Activated CD8-positive, alpha-beta T cell treated with anti-CD3 and anti-CD28 coated beads, Interleukin-2, amount 10 ng/mL, durations not matched to agents 7 days and 5 days (primary cell): ENCODE measurements around the gene MOGAT1. TPM values are rescaled to one million over a fixed set of nuclear protein-coding genes. Genes with fewer than 3 reads are reported as not detected.

Experiments used
- ATAC-seq: fragments of 150-1000 bp; cut with Tn5 transposase; one replicate; pipeline ENCODE4 v1.10.0; 2021; ENCODE audit warnings: moderate library complexity
- CTCF ChIA-PET: fragments of 350-600 bp; sonication (Branson Sonifier 250); formaldehyde crosslinking; loops from one replicate; lab custom pipeline; 2021; ENCODE audit warnings: antibody characterized with exemption; lab: Charles Lee
- POLR2A ChIA-PET: fragments of 350-600 bp; sonication (Branson Sonifier 250); formaldehyde crosslinking; loops from one replicate; lab custom pipeline; 2021; ENCODE audit warnings: antibody characterized with exemption; lab: Charles Lee
- DNase-seq: peaks from one replicate; pipeline ENCODE4 v3.0.0-alpha.2; 2020
- H3K27ac Mint-ChIP-seq: one replicate; pipeline ENCODE4 v1.8.0; 2021; ENCODE audit warnings: mild to moderate bottlenecking, mixed read lengths
- H3K27me3 Mint-ChIP-seq: one replicate; pipeline ENCODE4 v1.8.0; 2021; ENCODE audit warnings: low read depth, mixed read lengths
- H3K36me3 Mint-ChIP-seq: one replicate; pipeline ENCODE4 v1.8.0; 2021; ENCODE audit warnings: low read depth, mixed read lengths
- H3K4me1 Mint-ChIP-seq: one replicate; pipeline ENCODE4 v1.8.0; 2021; ENCODE audit warnings: low read depth, mixed read lengths
- H3K4me3 Mint-ChIP-seq: one replicate; pipeline ENCODE4 v1.8.0; 2021; ENCODE audit warnings: mild to moderate bottlenecking, mixed read lengths
- H3K9me3 Mint-ChIP-seq: one replicate; pipeline ENCODE4 v1.8.0; 2022; ENCODE audit warnings: mixed read lengths; ENCODE audit not compliant: insufficient read depth
- total RNA-seq, 2 experiments: library from RNA; stranded (reverse); gene quantifications; one replicate each; pipeline ENCODE4 v1.2.3, GENCODE V29; 2021

Gene MOGAT1, protein sequence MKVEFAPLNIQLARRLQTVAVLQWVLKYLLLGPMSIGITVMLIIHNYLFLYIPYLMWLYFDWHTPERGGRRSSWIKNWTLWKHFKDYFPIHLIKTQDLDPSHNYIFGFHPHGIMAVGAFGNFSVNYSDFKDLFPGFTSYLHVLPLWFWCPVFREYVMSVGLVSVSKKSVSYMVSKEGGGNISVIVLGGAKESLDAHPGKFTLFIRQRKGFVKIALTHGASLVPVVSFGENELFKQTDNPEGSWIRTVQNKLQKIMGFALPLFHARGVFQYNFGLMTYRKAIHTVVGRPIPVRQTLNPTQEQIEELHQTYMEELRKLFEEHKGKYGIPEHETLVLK
- total RNA-seq: not detected

- H3K4me3 Mint-ChIP-seq: peak within 1 kb of the TSS; percentile 37
- no peaks in the 10 kb centered on the region for H3K9me3 Mint-ChIP-seq
- H3K4me1 Mint-ChIP-seq: peaks cover 10% of the 10 kb centered on the region
- ATAC-seq (peak; percentile 73), DNase-seq (no peak)
- CTCF ChIA-PET: interaction anchor here (1.3 to 1.5 kb wide), 2 partner anchors 19 to 219 kb away, joined by 3 to 6 read pairs; no protein-coding TSS in a partner anchor
- POLR2A ChIA-PET: no interaction called here
- peaks cover 66% of the 10 kb centered on the region for H3K27me3 Mint-ChIP-seq
- no peaks in the 10 kb centered on the region for H3K36me3 Mint-ChIP-seq
- H3K27ac Mint-ChIP-seq: no peak within 1 kb of the TSS
Measured at GRCh38 chr2:222671259-222672067, at the start of gene MOGAT1. Gene MOGAT1, plus strand, starts transcription at chr2:222671658. Its CDS starts 128 bp downstream, at chr2:222671786.

DNA sequence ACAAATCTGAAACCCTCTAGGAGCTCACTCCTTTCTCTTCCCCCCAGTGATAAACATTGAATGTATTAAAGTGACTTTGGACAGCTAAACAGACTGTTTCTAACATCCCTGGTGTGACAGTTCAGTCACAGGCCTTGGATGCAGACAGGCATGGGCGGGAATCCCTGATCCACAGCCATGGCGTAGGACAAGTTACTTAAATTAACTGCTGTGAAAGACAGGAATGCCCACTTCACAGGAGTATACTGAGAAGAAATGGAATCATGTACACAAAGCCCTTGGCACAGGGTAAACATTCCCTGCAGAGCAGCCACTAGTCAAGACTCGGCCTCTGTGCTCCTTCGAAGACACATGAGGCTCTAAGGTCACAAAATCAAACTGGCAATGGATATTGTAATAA is 49.6 kb upstream of the MOGAT1 start:
- ATAC-seq (no peak), DNase-seq (no peak)
- no peaks in the 10 kb centered on the region for H3K4me1 Mint-ChIP-seq
- no peaks in the 10 kb centered on the region for H3K9me3 Mint-ChIP-seq
- peaks cover 16% of the 10 kb centered on the region for H3K36me3 Mint-ChIP-seq
- no peak overlapping the region for H3K4me3 Mint-ChIP-seq
- POLR2A ChIA-PET: no interaction called here
- CTCF ChIA-PET: no interaction called here
- no peak overlapping the region for H3K27ac Mint-ChIP-seq
- H3K27me3 Mint-ChIP-seq: no peaks in the 10 kb centered on the region

DNA sequence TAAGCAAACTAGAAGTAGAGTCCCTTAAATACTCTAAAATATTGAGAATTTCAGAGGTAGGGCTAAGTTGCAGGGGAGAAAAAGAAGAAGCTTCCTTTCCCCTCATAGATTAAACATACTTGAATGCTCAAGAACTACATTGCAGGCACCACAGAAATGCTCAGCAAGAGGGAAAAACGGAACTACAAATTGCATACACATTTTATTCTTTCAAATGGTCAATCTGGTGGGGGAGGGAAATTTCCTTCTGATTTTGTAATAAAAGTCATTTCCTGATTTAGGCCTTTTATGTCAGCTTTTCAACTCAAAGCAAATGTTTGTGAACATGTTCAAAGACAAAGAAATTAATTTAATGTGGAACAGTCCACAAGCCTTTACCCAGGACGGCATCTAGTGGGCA is 48.5 kb upstream of the MOGAT1 start:
- Mint-ChIP-seq H3K9me3 (no peaks in the 10 kb centered on the region), H3K4me1 (no peaks in the 10 kb centered on the region), H3K4me3 (no peak overlapping the region), H3K36me3 (peaks cover 25% of the 10 kb centered on the region), H3K27ac (no peak overlapping the region), H3K27me3 (no peaks in the 10 kb centered on the region)
- CTCF ChIA-PET: interaction anchor here (0.6 to 1.6 kb wide), 2 partner anchors 9 to 82 kb away, joined by 3 to 7 read pairs; no protein-coding TSS in a partner anchor
- POLR2A ChIA-PET: no interaction called here
- DNase-seq (no peak), ATAC-seq (no peak)

DNA sequence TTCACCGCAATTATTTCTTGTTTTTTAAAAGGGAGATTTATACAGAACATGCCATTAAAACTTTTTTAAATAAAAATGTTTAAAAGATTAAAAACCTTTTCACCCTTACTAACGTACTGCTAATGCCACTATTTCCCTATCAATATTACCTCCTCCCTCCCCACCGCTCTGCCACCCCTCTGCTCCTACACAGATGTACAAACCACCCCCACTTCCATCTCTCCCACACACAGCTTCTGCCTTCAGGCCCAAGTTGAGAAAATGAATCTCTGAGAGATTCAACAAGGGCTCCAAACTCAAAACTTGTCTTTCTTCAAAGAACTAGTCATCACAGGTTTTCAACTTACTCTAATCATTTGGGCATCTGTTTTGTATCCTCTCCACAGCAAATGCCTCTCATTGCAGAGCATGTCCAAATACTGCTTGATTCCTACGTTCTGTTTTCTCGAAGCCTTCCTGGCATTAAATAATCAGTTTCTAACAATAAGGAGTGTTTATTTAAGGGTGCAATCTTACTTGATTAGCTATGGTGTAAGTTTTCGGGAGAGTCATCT is 47.6 kb upstream of the MOGAT1 start:
- POLR2A ChIA-PET: no interaction called here
- DNase-seq (no peak), ATAC-seq (no peak)
- CTCF ChIA-PET: interaction anchor here (1.6 kb wide), 1 partner anchor 9 kb away, joined by 7 read pairs; no protein-coding TSS in a partner anchor
- Mint-ChIP-seq H3K27me3 (no peaks in the 10 kb centered on the region), H3K27ac (no peak overlapping the region), H3K4me1 (no peaks in the 10 kb centered on the region), H3K4me3 (no peak overlapping the region), H3K9me3 (no peaks in the 10 kb centered on the region), H3K36me3 (peaks cover 23% of the 10 kb centered on the region)

GRCh38 chr2:222627764-222628163 is 43.7 kb upstream of the MOGAT1 start:
- CTCF ChIA-PET: interaction anchor here (1.0 to 1.4 kb wide), 2 partner anchors 12 to 310 kb away, joined by 3 to 4 read pairs; no protein-coding TSS in a partner anchor
- no peak overlapping the region for H3K27ac Mint-ChIP-seq
- ATAC-seq (no peak), DNase-seq (no peak)
- H3K27me3 Mint-ChIP-seq: no peaks in the 10 kb centered on the region
- POLR2A ChIA-PET: no interaction called here
- H3K4me3 Mint-ChIP-seq: no peak overlapping the region
- H3K4me1 Mint-ChIP-seq: no peaks in the 10 kb centered on the region
- H3K9me3 Mint-ChIP-seq: no peaks in the 10 kb centered on the region
- H3K36me3 Mint-ChIP-seq: peaks cover 37% of the 10 kb centered on the region

DNA sequence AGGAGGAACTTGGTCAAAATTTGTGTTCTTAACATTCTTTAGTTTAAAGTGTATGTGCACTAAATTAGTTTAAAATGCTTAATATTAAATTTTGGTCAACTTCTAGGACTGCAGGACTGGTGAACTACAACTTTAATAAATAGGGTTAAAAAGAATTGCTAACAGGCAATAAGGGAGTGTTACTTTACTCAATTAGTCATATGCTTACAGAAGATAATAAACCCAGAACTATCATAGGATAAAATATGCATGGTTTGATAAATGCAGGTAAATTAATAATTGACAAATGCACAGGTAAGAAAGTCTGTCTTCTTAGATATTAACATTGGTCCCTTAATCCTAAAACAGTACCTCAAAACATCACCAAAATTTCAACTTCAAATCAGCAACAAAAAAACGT is 36.2 kb upstream of the MOGAT1 start:
- H3K36me3 Mint-ChIP-seq: peaks cover 54% of the 10 kb centered on the region
- H3K27ac Mint-ChIP-seq: no peak overlapping the region
- H3K27me3 Mint-ChIP-seq: no peaks in the 10 kb centered on the region
- H3K4me1 Mint-ChIP-seq: no peaks in the 10 kb centered on the region
- POLR2A ChIA-PET: no interaction called here
- DNase-seq (no peak), ATAC-seq (no peak)
- H3K9me3 Mint-ChIP-seq: no peaks in the 10 kb centered on the region
- CTCF ChIA-PET: interaction anchor here (1.2 kb wide), 1 partner anchor 17 kb away, joined by 4 read pairs; no protein-coding TSS in a partner anchor
- no peak overlapping the region for H3K4me3 Mint-ChIP-seq

- ChIA-PET CTCF (no interaction called here), POLR2A (no interaction called here)
- ATAC-seq: no peak
- H3K4me1 Mint-ChIP-seq: no peaks in the 10 kb centered on the region
- H3K9me3 Mint-ChIP-seq: no peaks in the 10 kb centered on the region
- H3K27ac Mint-ChIP-seq: no peak overlapping the region
- H3K27me3 Mint-ChIP-seq: no peaks in the 10 kb centered on the region
- peaks cover 51% of the 10 kb centered on the region for H3K36me3 Mint-ChIP-seq
- no peak for DNase-seq
- no peak overlapping the region for H3K4me3 Mint-ChIP-seq
Measured at GRCh38 chr2:222637067-222637466, 34.4 kb upstream of the MOGAT1 start.

DNA sequence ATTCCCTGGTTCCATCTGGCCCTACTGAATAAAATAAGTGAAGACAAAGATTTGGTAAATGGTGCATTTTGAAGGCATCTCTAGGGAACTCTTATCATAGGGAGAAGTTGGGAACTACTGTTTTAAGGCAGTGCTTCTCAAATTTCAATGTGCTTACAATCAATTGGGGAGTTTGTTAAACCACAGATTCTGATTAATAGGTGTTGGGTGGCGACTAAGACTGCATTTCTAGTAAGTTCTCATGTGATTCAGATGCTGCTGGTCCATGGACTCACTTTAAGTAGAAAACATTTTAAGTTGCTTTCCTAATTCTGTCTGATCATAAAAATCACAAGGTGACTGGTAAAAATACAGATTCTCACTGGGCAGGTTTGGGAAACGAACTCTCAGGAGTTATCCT is 30.1 kb upstream of the MOGAT1 start:
- CTCF ChIA-PET: no interaction called here

DNA sequence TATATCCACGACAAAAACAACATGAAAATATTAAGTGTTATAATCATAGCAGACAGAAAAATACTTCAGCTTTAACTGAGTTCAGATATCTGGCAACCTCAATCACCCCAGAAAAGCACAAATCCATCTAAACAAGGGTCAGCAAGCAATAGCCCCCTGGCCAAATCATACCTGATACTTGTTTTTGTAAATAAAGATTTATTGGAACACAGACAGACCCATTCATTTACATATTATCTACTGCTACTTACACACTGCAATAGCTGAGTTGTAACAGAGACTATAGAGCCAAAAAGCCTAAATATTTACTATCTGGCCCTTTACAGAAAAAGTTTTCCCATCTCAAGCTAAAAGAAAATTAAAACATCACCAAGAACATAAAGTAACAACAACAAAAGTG is 28.3 kb upstream of the MOGAT1 start:
- Mint-ChIP-seq H3K27me3 (no peaks in the 10 kb centered on the region), H3K9me3 (no peaks in the 10 kb centered on the region), H3K4me3 (no peak overlapping the region), H3K36me3 (peaks cover 49% of the 10 kb centered on the region), H3K4me1 (peaks cover 1% of the 10 kb centered on the region), H3K27ac (no peak overlapping the region)
- ChIA-PET POLR2A (no interaction called here), CTCF (no interaction called here)
- ATAC-seq: no peak
- DNase-seq: no peak

More for the DNA sequence above, 30.1 kb upstream of the MOGAT1 start:
- no peak for ATAC-seq
- H3K27ac Mint-ChIP-seq: no peak overlapping the region
- H3K27me3 Mint-ChIP-seq: no peaks in the 10 kb centered on the region
- POLR2A ChIA-PET: no interaction called here
- H3K9me3 Mint-ChIP-seq: no peaks in the 10 kb centered on the region
- no peak overlapping the region for H3K4me3 Mint-ChIP-seq
- H3K36me3 Mint-ChIP-seq: peaks cover 48% of the 10 kb centered on the region
- H3K4me1 Mint-ChIP-seq: peaks cover 1% of the 10 kb centered on the region
- no peak for DNase-seq

- peaks cover 48% of the 10 kb centered on the region for H3K36me3 Mint-ChIP-seq
- no peak overlapping the region for H3K4me3 Mint-ChIP-seq
- H3K9me3 Mint-ChIP-seq: no peaks in the 10 kb centered on the region
- POLR2A ChIA-PET: no interaction called here
- H3K27ac Mint-ChIP-seq: no peak overlapping the region
- H3K4me1 Mint-ChIP-seq: peaks cover 1% of the 10 kb centered on the region
- H3K27me3 Mint-ChIP-seq: no peaks in the 10 kb centered on the region
- DNase-seq (no peak), ATAC-seq (no peak)
- CTCF ChIA-PET: no interaction called here
Measured at GRCh38 chr2:222646008-222646407, 25.4 kb upstream of the MOGAT1 start.

DNA sequence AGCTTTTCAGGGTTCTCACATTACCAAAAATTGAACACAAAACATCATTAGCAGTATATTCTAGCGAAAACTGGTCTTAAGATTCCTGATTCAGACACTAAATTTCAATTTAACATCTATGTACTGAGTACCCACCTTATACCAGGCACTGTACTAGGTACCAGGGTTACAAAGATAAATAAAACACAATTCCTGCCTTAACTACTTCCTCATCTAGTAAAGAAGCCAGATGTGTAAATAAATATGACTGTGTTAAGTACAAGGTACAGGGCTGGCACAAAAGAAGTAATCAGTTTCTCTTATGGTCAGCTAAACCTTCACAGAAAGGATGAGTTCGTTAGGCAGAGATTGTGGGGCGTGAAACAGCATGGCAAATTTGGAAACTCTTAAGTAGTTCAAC is 21.7 kb upstream of the MOGAT1 start:
- POLR2A ChIA-PET: no interaction called here
- Mint-ChIP-seq H3K27me3 (no peaks in the 10 kb centered on the region), H3K27ac (no peak overlapping the region), H3K4me1 (peaks cover 22% of the 10 kb centered on the region), H3K36me3 (peaks cover 34% of the 10 kb centered on the region), H3K4me3 (no peak overlapping the region), H3K9me3 (no peaks in the 10 kb centered on the region)
- ATAC-seq (no peak), DNase-seq (no peak)
- CTCF ChIA-PET: no interaction called here
